Hair follicle dermal papilla cell (primary cell): ENCODE measurements around the gene CTAG1A. TPM values are rescaled to one million over a fixed set of nuclear protein-coding genes. Genes with fewer than 3 reads are reported as not detected.

Source experiments
- small RNA-seq: library from RNA; depleted of rRNA; stranded (forward); fragments of <200 nt; gene quantifications from one replicate; pipeline ENCODE3, GENCODE V24; 2012
- total RNA-seq: library from RNA; depleted of rRNA; stranded (reverse); fragments of >200 nt; gene quantifications from 2 replicates; pipeline ENCODE4 v1.2.3, GENCODE V29; 2012

CTAG1A gene
- not detected in 2 replicates for total RNA-seq

DNA sequence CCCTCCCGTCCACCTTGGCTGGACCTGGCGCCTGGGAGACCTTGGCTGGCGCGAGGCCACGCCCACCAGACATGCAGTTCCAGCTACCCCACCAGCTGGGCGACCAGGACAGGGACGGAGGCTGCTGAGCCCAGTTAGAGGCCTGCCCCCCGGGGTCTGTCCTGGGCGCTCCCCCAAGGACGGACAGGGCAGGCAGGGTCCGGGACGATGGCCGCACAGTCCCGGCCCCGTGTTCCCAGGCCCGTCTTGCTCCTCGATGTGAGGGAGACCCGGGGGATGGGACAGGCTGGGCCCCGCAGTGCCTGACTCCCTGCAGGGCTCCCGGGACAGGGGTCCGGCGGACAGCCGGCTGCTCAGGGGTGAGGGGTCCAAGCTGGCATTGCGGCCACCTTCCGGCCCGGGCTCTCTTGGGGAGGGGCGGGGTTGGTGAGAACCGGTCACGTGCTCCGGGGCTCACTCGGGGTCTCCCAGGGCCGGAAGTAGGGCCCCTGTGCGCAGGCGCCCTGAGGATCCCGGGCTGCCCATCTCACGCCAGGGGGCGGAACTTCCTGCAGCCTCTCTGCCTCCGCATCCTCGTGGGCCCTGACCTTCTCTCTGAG is at the start of gene CTAG1A:
Gene CTAG1A, plus strand, starts transcription at position 549 of the 599 bp plus-strand sequence. CDS start 74 bp downstream, outside the sequence.

DNA sequence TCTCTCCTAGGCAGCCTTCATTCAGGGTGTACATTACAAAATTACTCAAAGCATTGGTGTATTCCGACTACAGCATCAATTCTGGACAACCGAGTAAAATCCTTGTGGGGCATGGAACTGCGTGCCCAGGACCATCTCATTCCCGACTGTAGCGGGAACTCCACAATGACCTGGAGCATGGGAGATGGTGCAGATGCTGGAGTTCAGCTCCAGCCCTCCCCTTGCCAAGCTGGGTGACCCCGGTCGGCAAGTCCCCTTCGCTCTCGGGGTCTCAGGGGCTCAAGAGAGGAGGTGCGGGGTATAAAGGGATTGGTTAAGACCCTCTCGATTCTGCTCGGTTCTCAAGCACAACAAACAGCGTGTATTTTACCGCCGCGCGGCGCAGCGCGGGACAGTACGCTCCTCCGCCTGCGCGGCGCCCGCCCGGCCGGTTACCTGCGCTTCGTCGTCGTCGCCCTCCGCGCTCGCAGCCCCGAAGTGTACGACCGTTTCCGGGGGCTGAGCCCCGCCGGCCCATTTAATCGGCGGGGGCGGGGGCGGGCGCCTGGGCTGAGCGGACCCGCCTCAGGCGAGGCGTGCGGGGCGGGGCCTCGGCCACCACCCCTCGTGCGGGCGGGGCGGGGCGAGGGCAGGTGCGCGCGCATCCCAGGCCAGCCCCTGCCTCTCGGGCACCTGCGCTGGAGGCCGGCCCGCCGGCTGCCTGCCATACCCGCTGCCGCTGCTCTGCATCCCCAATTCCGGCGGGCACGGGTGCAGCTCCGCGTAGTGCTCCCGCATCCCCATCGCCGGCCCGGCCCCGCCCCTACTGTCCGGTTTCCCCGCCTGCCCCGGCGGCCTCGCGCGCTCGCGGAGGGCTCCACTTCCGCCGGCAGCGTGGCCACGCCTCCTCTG is 38.3 kb upstream of the CTAG1A start, which contains the start of gene G6PD:
Gene G6PD, minus strand, starts transcription at position 493 of the 891 bp plus-strand sequence. CDS start 691 bp downstream, outside the sequence.

DNA sequence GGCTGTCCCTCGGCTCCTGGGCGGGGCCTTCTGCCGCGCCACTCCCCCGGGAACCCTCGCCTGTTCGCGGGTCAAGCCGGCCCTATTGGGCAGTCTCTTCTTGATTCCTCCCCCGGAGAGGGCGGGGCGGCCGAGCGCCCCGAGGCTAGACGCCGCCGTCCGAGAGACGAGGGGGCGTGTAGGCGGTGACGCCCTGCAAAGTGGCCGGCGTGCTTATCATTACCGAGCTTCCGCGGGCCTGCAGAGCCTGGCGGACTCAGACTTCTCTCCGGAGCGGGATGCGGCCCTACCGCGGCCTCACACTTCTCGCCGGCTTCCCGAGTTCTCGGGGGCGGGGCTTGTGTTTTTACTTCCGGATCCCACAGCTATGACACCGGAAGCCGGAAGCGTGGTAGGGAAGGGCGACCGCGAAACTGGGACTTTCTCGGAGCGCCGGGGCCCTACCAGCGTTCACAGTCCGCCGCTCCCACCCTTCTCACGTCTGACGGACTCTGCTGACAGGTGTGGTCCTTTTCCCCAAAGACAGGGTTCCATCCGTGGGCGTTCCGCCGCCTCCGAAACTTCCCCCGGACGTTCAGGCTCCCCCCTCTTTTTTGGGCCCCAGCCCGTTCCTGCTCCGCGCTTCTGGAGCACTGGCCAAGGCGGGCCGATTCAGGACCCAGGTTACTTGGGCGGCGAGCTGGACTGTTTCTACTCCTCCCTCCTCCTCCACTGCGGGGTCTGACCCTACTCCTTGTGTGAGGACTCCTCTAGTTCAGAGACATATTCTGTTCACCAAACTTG is 37.5 kb upstream of the CTAG1A start, which contains the start of gene IKBKG:
Gene IKBKG, plus strand, starts transcription at position 376 of the 783 bp plus-strand sequence. CDS start 4,383 bp downstream, outside the sequence.

DNA sequence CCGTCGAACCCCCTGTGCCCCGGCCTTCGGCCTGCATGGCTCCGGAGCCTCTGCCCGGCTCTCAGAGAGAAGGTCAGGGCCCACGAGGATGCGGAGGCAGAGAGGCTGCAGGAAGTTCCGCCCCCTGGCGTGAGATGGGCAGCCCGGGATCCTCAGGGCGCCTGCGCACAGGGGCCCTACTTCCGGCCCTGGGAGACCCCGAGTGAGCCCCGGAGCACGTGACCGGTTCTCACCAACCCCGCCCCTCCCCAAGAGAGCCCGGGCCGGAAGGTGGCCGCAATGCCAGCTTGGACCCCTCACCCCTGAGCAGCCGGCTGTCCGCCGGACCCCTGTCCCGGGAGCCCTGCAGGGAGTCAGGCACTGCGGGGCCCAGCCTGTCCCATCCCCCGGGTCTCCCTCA is 34.2 kb downstream of the CTAG1A start, which contains the start of gene CTAG1B:
Gene CTAG1B, minus strand, starts transcription at position 101 of the 400 bp plus-strand sequence. Its CDS starts 64 bp downstream, at position 37.

Small RNA genes lying within 50 kb of the gene (small RNA-seq; reads per million reads assigned to genes)
- gene AC244090.1 (not detected), gene AC244107.2 (not detected)

Other genes starting within 250 kb of the CTAG1A start
- 4,119 and 4,322 TPM in 2 replicates for gene FLNA, start 210.5 kb upstream of the CTAG1A start, total RNA-seq
- gene EMD, start 205.8 kb upstream of the CTAG1A start, total RNA-seq, result 29.2 and 39.7 TPM in 2 replicates
- gene RPL10, start 186.8 kb upstream of the CTAG1A start, total RNA-seq, result 1,504 and 2,235 TPM in 2 replicates
- 54.7 and 73.2 TPM in 2 replicates for gene DNASE1L1, start 175.9 kb upstream of the CTAG1A start, total RNA-seq
- gene TAFAZZIN, start 173.6 kb upstream of the CTAG1A start, total RNA-seq, result 19.9 and 22.6 TPM in 2 replicates
- gene ATP6AP1, start 156.5 kb upstream of the CTAG1A start, total RNA-seq, result 52.0 and 53.1 TPM in 2 replicates
- 117 and 119 TPM in 2 replicates for gene GDI1, start 148.0 kb upstream of the CTAG1A start, total RNA-seq
- 37.2 and 47.6 TPM in 2 replicates for gene FAM50A, start 141.0 kb upstream of the CTAG1A start, total RNA-seq
- 23.8 and 35.0 TPM in 2 replicates for gene PLXNA3, start 126.9 kb upstream of the CTAG1A start, total RNA-seq
- gene LAGE3, start 105.9 kb upstream of the CTAG1A start, total RNA-seq, result 13.3 and 19.4 TPM in 2 replicates
- gene UBL4A, start 98.5 kb upstream of the CTAG1A start, total RNA-seq, result 39.1 and 43.0 TPM in 2 replicates
- 31.8 and 35.3 TPM in 2 replicates for gene SLC10A3, start 94.5 kb upstream of the CTAG1A start, total RNA-seq
- gene FAM3A, start 68.9 kb upstream of the CTAG1A start, total RNA-seq, result 25.4 and 28.1 TPM in 2 replicates
- 98.6 and 101 TPM in 2 replicates for gene G6PD, start 38.3 kb upstream of the CTAG1A start, total RNA-seq
- 12.7 and 15.2 TPM in 2 replicates for gene IKBKG, start 37.5 kb upstream of the CTAG1A start, total RNA-seq
- gene CTAG1B, start 34.1 kb downstream of the CTAG1A start, total RNA-seq, result not detected in 2 replicates
- 1.5 TPM in 1 of 2 replicates, not detected in the other for gene CTAG2, start 68.4 kb downstream of the CTAG1A start, total RNA-seq
- gene GAB3, start 165.9 kb downstream of the CTAG1A start, total RNA-seq, result 0.12 and 0.65 TPM in 2 replicates
- gene DKC1, start 177.7 kb downstream of the CTAG1A start, total RNA-seq, result 23.6 and 27.7 TPM in 2 replicates
- gene MPP1, start 220.4 kb downstream of the CTAG1A start, total RNA-seq, result 10.7 and 15.4 TPM in 2 replicates
- not detected in 2 replicates for gene SMIM9, start 249.5 kb downstream of the CTAG1A start, total RNA-seq